HG03469 (cell line): ENCODE measurements around the gene MRPL4.

ENCODE experiments used
- ATAC-seq: cut with Tn5 transposase; IDR thresholded peaks from one replicate; pipeline ENCODE4 v1.9.1; 2021; ENCODE audit warnings: mild to moderate bottlenecking, moderate library complexity, moderate number of reproducible peaks; ENCODE audit not compliant: unreplicated experiment

Gene MRPL4

DNA sequence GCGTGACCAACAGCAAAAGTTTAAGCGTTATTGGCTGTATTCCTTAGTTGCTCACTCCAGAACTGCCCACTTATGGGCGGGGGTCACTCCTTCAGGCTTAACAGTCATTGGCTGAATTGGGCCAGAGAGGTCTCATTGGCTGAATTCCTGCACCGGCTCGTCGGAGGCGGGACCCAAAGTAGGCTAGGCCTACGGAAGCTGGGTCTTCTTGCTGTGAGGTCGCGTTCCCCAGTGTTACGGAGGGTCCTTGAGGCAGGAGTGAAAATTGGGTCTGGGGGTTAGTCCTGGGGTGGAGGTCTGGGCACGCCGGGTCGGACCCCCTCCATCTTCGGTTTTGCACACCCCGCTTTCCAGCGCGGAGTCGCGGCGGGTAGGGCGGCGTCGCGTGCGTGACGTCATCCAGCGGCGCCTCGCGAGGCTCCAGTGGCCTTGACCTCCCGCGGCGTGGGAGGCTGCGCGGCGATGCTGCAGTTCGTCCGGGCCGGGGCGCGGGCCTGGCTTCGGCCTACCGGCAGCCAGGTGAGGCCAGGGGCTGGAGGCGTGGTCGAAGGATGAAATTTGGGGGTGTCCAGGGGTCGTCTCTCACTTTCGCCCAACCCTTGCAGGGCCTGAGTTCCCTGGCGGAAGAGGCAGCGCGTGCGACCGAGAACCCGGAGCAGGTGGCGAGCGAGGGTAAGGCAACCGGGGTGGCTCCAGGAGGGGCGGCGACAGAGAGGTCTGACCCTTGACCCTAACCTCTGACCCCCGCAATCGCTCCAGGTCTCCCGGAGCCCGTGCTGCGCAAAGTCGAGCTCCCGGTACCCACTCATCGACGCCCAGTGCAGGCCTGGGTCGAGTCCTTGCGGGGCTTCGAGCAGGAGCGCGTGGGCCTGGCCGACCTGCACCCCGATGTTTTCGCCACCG is at the start of gene MRPL4:
TSS of gene MRPL4 (plus strand) at position 423 of the 903 bp plus-strand sequence. CDS start at position 463, 40 bp downstream.
- peak; percentile 69 for ATAC-seq

- no peak for ATAC-seq
These were observed 48.3 kb upstream of the MRPL4 start for GRCh38 chr19:10203686-10204085.

GRCh38 chr19:10205636-10206035 is 46.4 kb upstream of the MRPL4 start:
- no peak for ATAC-seq

- no peak for ATAC-seq
These were observed 45.7 kb upstream of the MRPL4 start for GRCh38 chr19:10206226-10206885.

- no peak for ATAC-seq
These were observed 45.0 kb upstream of the MRPL4 start for GRCh38 chr19:10207026-10207425.

DNA sequence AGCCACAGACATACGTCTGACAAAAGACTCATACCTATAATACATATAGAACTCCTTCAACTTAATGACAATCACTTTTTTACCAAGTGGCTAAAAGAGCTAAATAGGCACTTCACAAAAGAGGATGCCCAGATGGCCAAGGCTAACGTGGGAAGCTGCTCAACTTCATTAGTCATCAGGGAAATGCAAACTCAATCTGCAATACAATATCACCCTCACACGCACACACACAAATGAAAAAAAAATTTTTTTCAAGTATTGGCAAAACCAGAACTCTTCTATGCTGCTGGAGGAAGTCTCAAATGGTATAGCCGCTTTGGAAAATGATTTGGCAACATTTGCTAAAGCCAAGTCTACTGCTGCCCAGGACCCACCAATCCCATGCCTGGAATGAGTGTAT is 42.7 kb upstream of the MRPL4 start:
- no peak for ATAC-seq

DNA sequence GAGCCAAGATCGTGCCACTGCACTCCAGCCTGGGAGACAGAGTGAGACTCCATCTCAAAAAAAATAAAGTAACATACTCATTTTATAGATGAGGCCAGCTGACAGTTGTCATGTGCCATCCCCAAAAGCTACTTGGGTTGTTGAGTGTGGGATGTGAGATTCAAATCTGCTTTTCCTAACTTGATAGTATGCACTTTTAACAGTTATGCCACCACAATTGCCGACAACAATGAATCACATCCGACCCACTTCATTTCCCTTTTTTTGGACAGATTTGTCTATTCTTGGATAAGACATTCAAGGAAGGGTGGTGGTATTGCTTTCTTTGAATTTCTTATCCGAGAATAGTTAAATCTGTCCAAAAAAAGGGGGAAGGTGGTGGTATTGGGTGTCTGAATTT is 41.0 kb upstream of the MRPL4 start:
- ATAC-seq = no peak

GRCh38 chr19:10211691-10212090 is 40.3 kb upstream of the MRPL4 start:
- ATAC-seq = no peak

GRCh38 chr19:10214784-10215183 is 37.2 kb upstream of the MRPL4 start:
- ATAC-seq = no peak

DNA sequence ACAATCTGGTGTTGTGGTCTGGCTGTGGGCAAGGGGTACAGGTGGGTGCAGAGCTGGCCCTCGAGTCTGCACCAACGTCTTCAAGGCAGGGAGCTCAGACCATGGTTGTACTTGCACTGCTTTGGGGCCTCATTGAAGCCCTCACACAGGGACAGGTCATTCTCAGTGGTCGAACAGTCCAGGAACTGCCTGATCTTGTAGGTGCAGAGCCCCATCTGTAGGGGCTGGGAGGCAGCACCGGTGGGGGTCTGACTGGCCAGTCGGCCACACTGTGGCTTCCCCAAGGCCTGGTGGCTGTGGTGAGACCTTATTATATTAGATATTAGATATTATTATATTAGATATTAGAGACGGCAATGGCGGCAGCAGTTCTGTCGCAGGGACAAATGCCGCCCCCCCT is 34.9 kb upstream of the MRPL4 start:
- no peak for ATAC-seq

- ATAC-seq = no peak
These were observed 32.3 kb upstream of the MRPL4 start for GRCh38 chr19:10219678-10220077.

GRCh38 chr19:10220695-10221094 is 31.3 kb upstream of the MRPL4 start:
- no peak for ATAC-seq

- ATAC-seq = no peak
These were observed 29.7 kb upstream of the MRPL4 start for GRCh38 chr19:10222201-10222890.

DNA sequence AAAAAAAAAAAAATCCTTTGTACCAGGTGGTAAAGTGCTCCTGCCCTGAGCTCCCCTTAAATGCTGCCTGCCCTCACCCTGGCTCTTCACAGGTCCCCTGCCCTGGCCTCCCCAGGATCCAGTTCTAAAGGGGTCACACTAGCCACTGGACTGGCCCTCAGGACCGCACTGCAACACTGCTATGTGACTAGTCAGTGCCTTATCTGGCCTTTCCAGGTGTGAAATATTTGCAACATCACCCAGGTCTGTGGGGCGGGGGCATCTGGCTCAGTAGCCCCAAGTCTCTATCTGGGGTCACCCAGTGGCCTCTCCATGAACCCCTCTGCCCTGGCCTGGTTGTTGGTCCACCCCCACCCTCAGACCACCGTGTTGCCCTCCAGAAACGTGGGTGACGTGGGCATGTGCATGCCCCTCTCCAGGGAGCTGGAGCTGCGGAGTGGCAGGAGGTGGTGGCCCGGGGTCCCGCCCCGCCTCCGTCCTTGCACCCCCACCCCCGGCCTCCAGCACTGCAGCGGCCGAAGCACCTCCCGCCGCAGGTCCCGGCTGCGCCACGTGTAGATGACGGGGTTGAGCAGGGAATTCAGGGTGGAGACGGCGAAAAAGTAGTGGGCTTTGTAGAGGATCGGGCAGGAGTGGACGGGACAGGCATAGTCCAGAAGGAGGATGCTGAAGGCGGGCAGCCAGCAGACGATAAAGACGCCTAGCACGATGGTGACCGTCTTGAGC is 28.4 kb upstream of the MRPL4 start:
- ATAC-seq = no peak

- no peak for ATAC-seq
These were observed 27.7 kb upstream of the MRPL4 start for GRCh38 chr19:10224337-10224736.

DNA sequence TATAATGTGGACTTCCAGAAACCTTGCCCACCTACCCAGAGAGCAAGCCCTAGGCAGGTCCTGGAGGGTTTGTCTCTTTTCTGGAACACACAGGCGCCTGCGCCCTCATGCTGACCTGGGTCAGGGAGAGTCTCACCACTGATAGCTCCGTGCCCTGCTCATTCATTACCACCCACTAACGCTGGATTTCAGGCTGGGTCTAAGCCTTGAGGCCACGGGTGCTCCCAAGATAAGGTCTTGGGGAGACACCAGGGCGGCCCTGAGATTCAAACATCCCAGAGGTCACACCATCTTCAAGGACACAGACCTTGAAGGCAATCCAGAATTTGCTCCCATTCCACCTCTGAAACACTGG is 26.0 kb upstream of the MRPL4 start:
- no peak for ATAC-seq

- no peak for ATAC-seq
These were observed 25.5 kb upstream of the MRPL4 start for GRCh38 chr19:10226376-10227025.

- no peak for ATAC-seq
These were observed 24.7 kb upstream of the MRPL4 start for GRCh38 chr19:10227026-10227971.

DNA sequence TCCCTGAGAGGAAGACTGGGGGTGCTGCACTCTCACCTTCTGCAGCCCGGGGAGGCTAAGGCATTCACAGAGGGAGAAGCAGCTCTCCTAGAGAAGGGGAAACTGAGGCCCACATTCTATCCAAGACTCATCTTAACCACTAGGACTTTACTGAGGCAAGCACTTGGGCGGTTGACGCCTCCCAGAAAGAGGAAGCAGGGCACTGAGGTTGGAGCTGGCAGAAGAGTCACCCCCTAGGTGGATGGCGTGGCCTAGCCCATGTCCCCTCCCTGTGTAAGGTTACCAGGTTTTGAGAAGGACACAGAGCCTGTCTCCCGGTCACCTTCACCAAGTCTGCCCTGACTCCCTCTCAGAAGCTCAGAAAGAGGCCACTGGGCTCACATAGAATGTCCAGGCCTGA is 23.6 kb upstream of the MRPL4 start:
- ATAC-seq = no peak
